ENCODE data around the gene TCERG1.

GRCh38 chr5:146494656-146495055 is 47.5 kb downstream of the TCERG1 start:
- TF ChIP-seq CTCF (IDR thresholded peaks at IDR 0.05; ENCODE audit: low read depth, low read length) (no peak), EZH2phosphoT487 (IDR thresholded peaks at IDR 0.05; ENCODE audit: low read depth) (no peak)

Data from OCI-LY3 (cell line).